Measurements from ENCODE around the gene RASAL3.
"Not testable (repeated sequence)": the region's sequence is repeated elsewhere in the genome, so short reads cannot be mapped to it uniquely, and the experiment has no call there.

Gene RASAL3

DNA sequence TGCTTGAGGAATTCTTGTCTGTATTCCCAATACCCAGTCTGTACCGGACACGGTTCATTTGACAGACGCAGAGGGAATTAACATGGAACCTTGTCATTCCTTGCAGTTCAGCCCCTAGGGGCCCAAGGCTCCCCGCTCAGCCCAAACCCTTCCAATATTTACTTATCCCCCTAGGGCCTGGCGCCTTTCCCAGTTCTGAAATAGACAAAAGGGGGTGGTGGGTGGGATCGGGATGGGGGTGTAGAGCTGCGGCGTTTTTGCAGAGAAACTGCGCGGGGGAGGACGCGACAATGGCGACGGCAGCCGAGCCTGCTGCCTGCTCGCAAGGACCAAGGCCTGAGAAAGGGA lies 46.1 kb downstream of the RASAL3 start:
- DNase-seq, result no peak

DNA sequence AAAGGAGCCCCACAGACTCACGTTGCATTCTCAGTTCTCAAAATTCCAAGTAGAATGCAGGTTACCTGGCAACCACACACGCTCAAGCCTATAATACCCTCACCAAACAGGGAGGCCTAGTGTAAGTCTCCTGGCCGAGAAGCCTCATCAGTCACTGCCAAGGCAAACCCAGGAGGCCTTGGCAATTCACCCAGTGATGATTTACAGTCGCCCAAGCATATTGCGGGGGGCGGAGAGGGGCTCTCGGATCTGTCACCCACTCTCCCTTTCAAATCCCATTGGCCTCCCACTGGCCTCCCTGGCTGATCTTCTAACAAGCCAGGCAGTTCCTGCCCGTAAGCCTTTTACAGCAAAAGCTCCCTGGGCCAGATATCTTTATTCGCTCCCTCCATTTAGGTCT lies 46.6 kb downstream of the RASAL3 start:
- DNase-seq, result no peak

GRCh38 chr19:15412832-15413231 lies 51.5 kb downstream of the RASAL3 start:
- DNase-seq, result no peak

- DNase-seq, result not testable (repeated sequence)
These were observed 53.0 kb downstream of the RASAL3 start for GRCh38 chr19:15411351-15411750.

GRCh38 chr19:15404780-15405211 lies 59.5 kb downstream of the RASAL3 start:
- no peak for DNase-seq

DNA sequence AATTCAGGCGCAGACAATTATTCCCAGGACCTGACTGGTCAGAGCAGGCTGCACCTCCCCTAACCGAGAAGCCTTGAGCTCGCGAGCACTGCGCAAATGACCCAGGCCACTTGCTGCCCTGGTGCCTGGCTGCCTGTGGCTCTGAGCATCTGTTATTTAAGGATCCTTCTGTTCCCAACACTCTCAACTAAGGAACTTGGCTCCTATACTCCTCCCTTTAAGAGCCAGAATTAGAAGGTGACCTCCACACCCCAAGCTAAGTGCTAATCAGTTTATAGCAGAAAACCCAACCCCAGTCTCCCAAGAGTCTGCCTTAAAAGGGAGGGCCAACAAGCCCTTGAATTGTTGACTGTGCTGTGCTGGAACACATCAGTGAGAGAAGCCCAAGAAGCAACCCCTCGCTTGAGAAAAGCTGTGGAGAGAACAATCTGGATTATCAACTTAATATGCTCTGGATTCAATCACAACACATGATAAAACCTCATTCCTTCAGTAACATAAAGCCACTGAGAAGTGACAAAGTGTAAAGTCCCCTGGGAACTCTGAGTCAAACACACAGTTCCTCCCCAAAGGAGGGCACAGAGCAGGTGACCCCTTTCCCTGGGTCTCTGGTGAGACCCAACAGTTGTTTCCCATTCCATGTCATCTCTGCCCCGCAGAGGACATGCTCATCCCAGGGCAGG lies 60.1 kb downstream of the RASAL3 start:
- no peak for DNase-seq

DNA sequence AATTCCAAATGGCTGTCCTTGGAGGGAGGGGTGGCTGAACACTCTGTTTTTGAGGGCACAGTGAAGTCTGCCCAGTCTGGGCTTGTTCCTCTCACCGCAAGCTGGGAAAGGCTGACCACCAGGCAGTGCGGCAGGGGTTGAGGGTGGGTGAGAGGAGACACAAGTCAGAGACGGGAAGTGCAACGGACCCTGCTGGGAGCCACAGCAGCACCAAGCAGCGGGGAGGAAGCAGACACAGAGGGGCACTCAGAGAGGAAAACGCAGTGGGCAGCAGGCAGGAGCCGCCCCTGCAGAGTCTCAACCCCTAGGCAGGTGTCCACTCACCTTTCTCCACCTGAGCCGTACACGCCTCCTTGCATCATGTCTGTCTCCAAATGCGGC lies 61.2 kb downstream of the RASAL3 start:
- DNase-seq, result no peak

DNA sequence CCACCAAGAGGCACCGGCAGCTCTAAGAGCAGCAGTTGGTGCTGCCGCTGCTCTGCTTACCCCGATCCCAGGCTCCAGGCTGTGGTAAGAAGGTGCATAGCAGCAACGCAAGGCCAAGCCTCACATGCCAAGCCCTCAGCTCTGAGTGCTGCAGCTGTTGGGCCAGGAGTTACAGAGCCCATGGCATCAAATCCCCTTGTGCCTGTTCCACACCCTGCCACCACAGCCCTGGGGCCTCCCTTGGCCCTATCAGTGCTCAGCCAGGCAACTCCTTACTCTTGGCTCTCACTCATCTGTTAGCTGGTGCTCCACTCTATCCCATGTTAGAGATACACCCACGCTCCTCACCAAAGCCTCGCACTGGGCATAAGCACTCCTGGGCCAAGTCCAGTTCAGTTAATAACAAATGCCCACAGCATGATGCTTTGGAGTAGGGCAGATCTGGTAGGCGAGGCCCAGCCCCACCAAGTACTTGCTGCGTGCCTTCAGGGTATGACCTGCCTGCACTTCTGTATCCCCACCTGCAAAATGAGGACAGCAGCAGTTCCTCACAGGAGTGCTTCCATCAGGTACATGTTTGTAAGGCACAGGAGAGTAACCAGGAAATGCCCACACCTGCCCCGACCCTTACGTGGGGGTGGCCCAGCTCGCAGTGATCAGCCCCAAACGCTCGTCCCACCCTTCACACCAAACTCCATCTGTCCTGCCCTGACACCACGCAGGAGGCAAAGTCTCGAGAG lies 61.8 kb downstream of the RASAL3 start:
- no peak for DNase-seq
